ENCODE data around the gene TOE1.

GRCh38 chr1:45327644-45328515 lies 12.1 kb upstream of the TOE1 start:
- TF ChIP-seq POLR2A (IDR thresholded peaks at IDR 0.05) (no peak), CTCF (IDR thresholded peaks at IDR 0.05) (no peak), EP300 (IDR thresholded peaks at IDR 0.05) (no peak)
